ENCODE measurements around the gene PTPN1. TPM values are rescaled to one million over a fixed set of nuclear protein-coding genes. Genes with fewer than 3 reads are reported as not detected.

The PTPN1 gene
- total and polyA plus RNA-seq, 4 donors: 5.8 to 10.6 (median 9.7) TPM

DNA sequence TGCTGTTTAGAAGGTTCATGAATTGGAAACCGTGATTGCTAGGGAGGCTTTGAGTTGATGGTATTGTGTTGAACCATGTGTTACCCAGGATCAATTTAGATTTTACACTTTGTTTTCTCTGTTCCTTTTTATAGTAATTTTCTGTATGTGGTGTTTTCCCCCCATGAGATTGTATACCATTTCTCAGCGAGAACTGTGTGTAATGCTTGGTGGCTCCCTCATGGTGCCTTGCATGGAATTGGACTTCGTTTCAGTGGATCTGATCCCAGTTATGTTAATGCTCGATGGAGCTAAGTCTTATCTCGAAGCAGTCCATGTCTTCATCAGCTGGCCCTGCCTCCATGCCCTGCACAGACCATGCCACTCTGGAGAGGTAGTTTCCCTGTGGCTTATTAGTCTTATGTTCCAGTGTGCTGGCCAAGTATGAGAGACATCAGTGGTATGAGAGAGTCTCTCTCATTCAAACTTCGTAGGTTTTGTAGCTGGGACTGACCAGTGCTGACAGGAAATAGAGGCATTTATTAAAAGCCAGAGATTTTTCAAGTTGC is 18.7 kb downstream of the PTPN1 start:
- H3K27me3 ChIP-seq (ENCODE audit: control insufficient read depth in 4 of 4, insufficient read depth in 4 of 4, low read length in 3 of 4): no peaks in the 10 kb centered on the region
- H3K36me3 ChIP-seq (ENCODE audit: control insufficient read depth in 4 of 4, insufficient read depth in 3 of 4, low read depth in 1 of 4, low read length in 3 of 4): no peaks in the 10 kb centered on the region
- no peak overlapping the region for H3K4me3 ChIP-seq (ENCODE audit: low read depth in 1 of 3, low read length in 3 of 3)
- TF ChIP-seq YY1 (IDR thresholded peaks at IDR 0.05) (no peak), HNF4A (conservative IDR thresholded peaks at IDR 0.05) (no peak), SP1 (IDR thresholded peaks at IDR 0.05) (no peak), RXRA (IDR thresholded peaks at IDR 0.05) (no peak), HNF4G (IDR thresholded peaks at IDR 0.05) (no peak), NR2F2 (IDR thresholded peaks at IDR 0.05) (no peak), TAF1 (conservative IDR thresholded peaks at IDR 0.05) (no peak), JUND (IDR thresholded peaks at IDR 0.05) (no peak), RAD21 (IDR thresholded peaks at IDR 0.05) (no peak), FOXA2 (IDR thresholded peaks at IDR 0.05) (no peak), FOXA1 (IDR thresholded peaks at IDR 0.05) (no peak)
- TF ChIP-seq, protein P1, sequence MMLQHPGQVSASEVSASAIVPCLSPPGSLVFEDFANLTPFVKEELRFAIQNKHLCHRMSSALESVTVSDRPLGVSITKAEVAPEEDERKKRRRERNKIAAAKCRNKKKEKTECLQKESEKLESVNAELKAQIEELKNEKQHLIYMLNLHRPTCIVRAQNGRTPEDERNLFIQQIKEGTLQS (IDR thresholded peaks at IDR 0.05): no peak
- TF ChIP-seq, protein P2, sequence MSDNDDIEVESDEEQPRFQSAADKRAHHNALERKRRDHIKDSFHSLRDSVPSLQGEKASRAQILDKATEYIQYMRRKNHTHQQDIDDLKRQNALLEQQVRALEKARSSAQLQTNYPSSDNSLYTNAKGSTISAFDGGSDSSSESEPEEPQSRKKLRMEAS (IDR thresholded peaks at IDR 0.05): no peak
- H3K4me1 ChIP-seq (ENCODE audit: control insufficient read depth in 4 of 4, insufficient read depth in 4 of 4, low read length in 3 of 4): peaks cover 0 to 7% (median 2%) of the 10 kb centered on the region in 4 donors
- DNase-seq (ENCODE audit: low spot score): no peak
- H3K9me3 ChIP-seq (ENCODE audit: control insufficient read depth in 4 of 4, low read length in 3 of 4): no peaks in the 10 kb centered on the region
- no peak overlapping the region for H3K27ac ChIP-seq (ENCODE audit: low read depth in 1 of 2, low read length in 2 of 2)
- no peak overlapping the region for H3K9ac ChIP-seq (ENCODE audit: low read depth in 1 of 2, low read length in 2 of 2)
- WGBS: 82% methylated on average over 6 of the region's 6 CpGs

DNA sequence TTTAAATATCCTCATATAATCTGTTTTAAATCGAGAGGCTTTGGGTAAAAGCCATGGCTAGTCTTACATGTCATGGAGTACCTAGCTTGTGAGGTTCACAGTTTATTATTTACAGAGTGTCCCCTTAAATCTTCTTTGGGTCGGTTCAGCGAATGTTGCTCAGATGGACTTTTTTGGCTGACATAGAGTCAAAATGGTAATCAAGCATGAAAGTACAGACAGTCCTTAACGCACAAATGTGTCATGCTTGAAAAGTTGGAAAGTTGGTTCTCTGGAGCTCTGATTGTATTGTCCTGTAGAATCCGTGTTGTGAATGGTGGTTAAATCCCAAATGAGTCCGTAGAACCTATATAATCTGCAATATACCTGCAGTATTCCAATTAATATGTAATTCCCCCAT is 22.0 kb downstream of the PTPN1 start:
- no peaks in the 10 kb centered on the region for H3K27me3 ChIP-seq (ENCODE audit: control insufficient read depth in 4 of 4, insufficient read depth in 4 of 4, low read length in 3 of 4)
- H3K4me3 ChIP-seq (ENCODE audit: low read depth in 1 of 3, low read length in 3 of 3): no peak overlapping the region
- H3K27ac ChIP-seq (ENCODE audit: low read depth in 1 of 2, low read length in 2 of 2): no peak overlapping the region

More for the DNA sequence above, 22.0 kb downstream of the PTPN1 start:
- TF ChIP-seq EGR1 (IDR thresholded peaks at IDR 0.05; ENCODE audit: low read depth in 2 of 2) (no peak), HNF4A (conservative IDR thresholded peaks at IDR 0.05) (no peak), JUND (IDR thresholded peaks at IDR 0.05) (no peak), SP1 (IDR thresholded peaks at IDR 0.05) (no peak), RXRA (IDR thresholded peaks at IDR 0.05) (no peak), NR2F2 (IDR thresholded peaks at IDR 0.05) (no peak), TAF1 (conservative IDR thresholded peaks at IDR 0.05) (no peak), FOXA1 (IDR thresholded peaks at IDR 0.05) (no peak), RAD21 (IDR thresholded peaks at IDR 0.05) (no peak), FOXA2 (IDR thresholded peaks at IDR 0.05) (no peak), HNF4G (IDR thresholded peaks at IDR 0.05) (no peak)
- TF ChIP-seq, protein P1 (IDR thresholded peaks at IDR 0.05): no peak
- TF ChIP-seq, protein P3, sequence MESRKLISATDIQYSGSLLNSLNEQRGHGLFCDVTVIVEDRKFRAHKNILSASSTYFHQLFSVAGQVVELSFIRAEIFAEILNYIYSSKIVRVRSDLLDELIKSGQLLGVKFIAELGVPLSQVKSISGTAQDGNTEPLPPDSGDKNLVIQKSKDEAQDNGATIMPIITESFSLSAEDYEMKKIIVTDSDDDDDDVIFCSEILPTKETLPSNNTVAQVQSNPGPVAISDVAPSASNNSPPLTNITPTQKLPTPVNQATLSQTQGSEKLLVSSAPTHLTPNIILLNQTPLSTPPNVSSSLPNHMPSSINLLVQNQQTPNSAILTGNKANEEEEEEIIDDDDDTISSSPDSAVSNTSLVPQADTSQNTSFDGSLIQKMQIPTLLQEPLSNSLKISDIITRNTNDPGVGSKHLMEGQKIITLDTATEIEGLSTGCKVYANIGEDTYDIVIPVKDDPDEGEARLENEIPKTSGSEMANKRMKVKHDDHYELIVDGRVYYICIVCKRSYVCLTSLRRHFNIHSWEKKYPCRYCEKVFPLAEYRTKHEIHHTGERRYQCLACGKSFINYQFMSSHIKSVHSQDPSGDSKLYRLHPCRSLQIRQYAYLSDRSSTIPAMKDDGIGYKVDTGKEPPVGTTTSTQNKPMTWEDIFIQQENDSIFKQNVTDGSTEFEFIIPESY (IDR thresholded peaks at IDR 0.05): no peak
- TF ChIP-seq, protein P4, sequence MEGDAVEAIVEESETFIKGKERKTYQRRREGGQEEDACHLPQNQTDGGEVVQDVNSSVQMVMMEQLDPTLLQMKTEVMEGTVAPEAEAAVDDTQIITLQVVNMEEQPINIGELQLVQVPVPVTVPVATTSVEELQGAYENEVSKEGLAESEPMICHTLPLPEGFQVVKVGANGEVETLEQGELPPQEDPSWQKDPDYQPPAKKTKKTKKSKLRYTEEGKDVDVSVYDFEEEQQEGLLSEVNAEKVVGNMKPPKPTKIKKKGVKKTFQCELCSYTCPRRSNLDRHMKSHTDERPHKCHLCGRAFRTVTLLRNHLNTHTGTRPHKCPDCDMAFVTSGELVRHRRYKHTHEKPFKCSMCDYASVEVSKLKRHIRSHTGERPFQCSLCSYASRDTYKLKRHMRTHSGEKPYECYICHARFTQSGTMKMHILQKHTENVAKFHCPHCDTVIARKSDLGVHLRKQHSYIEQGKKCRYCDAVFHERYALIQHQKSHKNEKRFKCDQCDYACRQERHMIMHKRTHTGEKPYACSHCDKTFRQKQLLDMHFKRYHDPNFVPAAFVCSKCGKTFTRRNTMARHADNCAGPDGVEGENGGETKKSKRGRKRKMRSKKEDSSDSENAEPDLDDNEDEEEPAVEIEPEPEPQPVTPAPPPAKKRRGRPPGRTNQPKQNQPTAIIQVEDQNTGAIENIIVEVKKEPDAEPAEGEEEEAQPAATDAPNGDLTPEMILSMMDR (IDR thresholded peaks at IDR 0.05; ENCODE audit: low read depth, low read length, missing input control): no peak
- TF ChIP-seq, protein P5, sequence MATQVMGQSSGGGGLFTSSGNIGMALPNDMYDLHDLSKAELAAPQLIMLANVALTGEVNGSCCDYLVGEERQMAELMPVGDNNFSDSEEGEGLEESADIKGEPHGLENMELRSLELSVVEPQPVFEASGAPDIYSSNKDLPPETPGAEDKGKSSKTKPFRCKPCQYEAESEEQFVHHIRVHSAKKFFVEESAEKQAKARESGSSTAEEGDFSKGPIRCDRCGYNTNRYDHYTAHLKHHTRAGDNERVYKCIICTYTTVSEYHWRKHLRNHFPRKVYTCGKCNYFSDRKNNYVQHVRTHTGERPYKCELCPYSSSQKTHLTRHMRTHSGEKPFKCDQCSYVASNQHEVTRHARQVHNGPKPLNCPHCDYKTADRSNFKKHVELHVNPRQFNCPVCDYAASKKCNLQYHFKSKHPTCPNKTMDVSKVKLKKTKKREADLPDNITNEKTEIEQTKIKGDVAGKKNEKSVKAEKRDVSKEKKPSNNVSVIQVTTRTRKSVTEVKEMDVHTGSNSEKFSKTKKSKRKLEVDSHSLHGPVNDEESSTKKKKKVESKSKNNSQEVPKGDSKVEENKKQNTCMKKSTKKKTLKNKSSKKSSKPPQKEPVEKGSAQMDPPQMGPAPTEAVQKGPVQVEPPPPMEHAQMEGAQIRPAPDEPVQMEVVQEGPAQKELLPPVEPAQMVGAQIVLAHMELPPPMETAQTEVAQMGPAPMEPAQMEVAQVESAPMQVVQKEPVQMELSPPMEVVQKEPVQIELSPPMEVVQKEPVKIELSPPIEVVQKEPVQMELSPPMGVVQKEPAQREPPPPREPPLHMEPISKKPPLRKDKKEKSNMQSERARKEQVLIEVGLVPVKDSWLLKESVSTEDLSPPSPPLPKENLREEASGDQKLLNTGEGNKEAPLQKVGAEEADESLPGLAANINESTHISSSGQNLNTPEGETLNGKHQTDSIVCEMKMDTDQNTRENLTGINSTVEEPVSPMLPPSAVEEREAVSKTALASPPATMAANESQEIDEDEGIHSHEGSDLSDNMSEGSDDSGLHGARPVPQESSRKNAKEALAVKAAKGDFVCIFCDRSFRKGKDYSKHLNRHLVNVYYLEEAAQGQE (IDR thresholded peaks at IDR 0.05): no peak
- Histone ChIP-seq H3K9me3 (ENCODE audit: control insufficient read depth in 4 of 4, low read length in 3 of 4) (no peaks in the 10 kb centered on the region), H3K36me3 (ENCODE audit: control insufficient read depth in 4 of 4, insufficient read depth in 3 of 4, low read depth in 1 of 4, low read length in 3 of 4) (no peaks in the 10 kb centered on the region), H3K4me1 (ENCODE audit: control insufficient read depth in 4 of 4, insufficient read depth in 4 of 4, low read length in 3 of 4) (no peaks in the 10 kb centered on the region), H3K9ac (ENCODE audit: low read depth in 1 of 2, low read length in 2 of 2) (no peak overlapping the region)
- WGBS: 95% methylated on average over 6 of the region's 6 CpGs
- DNase-seq (ENCODE audit: low spot score): no peak
